NCI-H460 (cell line): ENCODE results near the gene TFF1. TPM values are rescaled to one million over a fixed set of nuclear protein-coding genes. Genes with fewer than 3 reads are reported as not detected.

Source experiments
- DNase-seq: peaks from one replicate; pipeline ENCODE4 v3.0.0-alpha.2; 2016; ENCODE audit warnings: low read depth; ENCODE audit errors: extremely low read depth
- total RNA-seq: library from RNA; depleted of rRNA; stranded (reverse); fragments of >200 nt; shearing (Covaris generic); gene quantifications from 2 replicates; pipeline ENCODE4 v1.2.3, GENCODE V29; 2014

TFF1 gene
- total RNA-seq, 1 experiment from 2014 or later, result not detected

- DNase-seq, result no peak
Observed at GRCh38 chr21:42365770-42366169, 565 bp downstream of the TFF1 start.

DNA sequence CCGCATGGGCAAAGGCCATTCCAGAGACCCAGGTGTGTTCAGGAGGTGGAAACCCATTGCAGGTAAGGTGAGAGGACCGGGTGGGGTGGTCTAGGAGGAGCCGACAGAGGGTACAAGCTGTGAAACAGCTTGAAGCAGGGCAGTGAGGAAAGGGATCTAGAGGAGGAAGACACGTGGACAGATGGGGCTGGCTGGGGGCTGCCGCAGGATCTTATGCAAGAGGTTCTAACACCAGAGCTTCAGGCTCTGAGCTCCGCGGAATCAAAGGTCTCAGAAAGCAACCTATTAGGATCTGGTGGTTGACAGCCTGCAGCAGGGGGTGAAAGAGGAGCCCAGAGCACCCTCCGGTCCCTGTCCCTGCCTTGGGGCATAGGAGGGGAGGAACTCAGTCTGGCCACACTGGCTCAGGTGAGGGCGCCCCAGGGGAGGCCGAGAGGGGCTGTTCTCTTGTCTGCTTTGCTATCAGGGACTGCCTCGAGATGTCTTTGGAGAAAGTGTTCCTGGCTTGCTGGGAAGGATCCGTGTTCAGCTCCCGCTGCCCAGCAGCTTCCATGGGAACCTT lies 1.9 kb downstream of the TFF1 start:
- DNase-seq, result no peak

DNA sequence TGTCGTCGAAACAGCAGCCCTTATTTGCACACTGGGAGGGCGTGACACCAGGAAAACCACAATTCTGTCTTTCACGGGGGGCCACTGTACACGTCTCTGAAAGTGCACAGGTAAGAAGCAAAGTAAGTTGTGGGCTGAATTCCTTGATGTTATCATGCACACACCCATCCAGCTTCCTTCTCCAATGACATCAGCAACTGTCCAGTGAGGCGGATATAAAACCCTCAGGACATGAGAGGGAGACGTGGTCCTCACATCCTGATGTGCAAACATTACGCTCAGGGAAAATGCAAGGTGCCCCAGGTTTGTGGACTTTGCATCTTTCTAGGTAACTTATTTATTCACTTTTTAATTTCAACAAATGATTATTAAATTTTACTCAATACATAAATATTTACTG lies 3.0 kb downstream of the TFF1 start:
- no peak for DNase-seq

- no peak for DNase-seq
Observed at GRCh38 chr21:42362700-42363099, 3.6 kb downstream of the TFF1 start.

- no peak for DNase-seq
Observed at GRCh38 chr21:42362198-42362597, 4.1 kb downstream of the TFF1 start.

DNA sequence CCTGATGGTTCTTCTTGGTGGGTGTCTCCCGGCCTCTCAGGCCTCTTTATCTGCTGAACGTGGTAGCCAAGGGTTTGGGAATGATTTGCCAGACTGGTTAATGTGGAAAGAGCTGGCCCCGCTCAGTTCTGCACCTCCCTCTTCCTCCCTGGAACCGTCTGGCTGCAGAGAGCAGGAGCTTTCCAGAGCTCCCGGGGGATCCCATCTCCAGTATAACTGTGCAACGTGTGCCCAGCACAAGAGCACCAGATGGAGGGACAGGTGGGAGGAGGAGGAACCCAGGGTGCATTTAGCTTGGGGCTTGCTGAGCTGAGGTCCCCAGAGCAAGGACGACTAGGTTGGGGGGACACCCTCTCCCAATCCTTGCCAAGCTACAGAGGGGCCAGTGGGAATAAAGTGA lies 5.0 kb downstream of the TFF1 start:
- DNase-seq, result no peak

- no peak for DNase-seq
Observed at GRCh38 chr21:42360317-42360716, 6.0 kb downstream of the TFF1 start.

DNA sequence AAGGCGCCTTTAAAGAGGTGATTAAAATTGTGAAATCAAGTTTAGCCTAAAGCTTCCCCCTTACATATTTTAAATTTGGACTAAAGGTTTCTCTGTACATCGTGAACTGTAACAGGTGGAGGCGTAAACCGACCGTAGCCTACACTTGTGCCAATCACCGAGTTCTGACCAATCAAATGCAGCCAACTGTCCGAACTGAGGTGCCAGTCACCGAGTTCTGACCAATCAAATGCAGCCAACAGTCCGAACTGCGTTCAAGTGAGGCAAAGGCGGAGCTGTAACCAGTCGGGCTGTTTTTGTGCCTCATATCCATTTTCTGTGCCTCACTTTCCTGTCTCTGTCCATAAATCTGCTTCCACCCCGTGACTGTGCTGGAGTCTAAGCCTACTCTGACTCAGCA lies 7.4 kb downstream of the TFF1 start:
- DNase-seq, result no peak

DNA sequence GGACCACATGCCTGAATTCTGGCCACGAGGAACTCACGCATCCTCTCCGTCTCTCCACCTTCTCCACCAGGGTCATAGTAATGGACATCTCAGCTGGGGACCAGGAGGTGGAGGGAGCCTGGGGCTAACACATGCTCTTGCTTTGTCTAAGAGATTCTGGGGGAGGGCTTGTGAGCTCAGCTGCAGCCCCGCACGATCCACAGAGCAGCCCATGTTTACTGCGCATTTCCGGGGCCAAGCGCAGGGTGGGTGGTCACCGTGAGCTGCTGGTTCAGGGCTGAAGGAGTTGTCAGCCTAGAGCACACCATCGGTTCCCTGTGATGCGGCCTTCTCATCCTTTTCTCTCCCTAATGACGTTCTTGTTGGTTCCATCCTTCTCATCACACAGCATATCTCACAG lies 8.1 kb downstream of the TFF1 start:
- DNase-seq, result no peak

DNA sequence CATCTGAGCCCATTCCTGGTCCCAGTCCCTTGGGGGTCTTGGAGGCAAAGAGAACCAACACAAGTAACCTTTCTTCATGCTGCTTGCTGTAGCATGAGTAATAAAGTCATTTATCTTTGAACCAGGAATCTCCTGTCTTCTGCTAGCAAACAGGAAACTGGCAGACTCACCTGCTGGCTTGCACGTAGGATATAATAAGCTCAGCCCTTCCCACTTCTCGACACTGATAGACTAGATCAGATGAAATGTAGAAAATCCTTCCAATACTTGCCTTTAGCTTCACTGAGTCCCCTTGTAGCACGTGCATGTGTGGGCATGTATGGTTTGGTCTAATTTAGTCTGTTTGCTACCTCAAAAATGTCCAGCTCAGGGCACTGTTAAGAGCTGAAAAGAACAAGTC lies 9.0 kb downstream of the TFF1 start:
- no peak for DNase-seq

GRCh38 chr21:42356650-42357049 lies 9.7 kb downstream of the TFF1 start:
- no peak for DNase-seq

DNA sequence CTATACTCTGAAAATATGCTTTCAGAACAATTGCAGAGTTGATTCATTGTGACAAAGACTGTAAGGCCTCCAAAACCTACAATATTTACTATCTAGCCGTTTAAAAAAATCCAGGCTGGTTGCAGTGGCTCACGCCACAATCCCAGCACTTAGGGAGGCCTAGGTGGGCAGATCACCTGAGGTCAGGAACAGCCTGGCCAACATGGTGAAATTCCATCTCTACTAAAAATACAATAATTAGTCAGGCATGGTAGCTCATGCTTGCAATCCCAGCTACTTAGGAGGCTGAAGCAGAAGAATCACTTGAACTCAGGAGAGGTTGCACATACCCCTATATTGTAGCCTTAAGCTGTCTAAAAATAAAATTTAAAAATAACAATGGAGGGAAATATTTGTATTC lies 10.3 kb downstream of the TFF1 start:
- DNase-seq, result no peak

GRCh38 chr21:42353623-42354022 lies 12.7 kb downstream of the TFF1 start:
- no peak for DNase-seq

GRCh38 chr21:42352441-42353095 lies 13.8 kb downstream of the TFF1 start:
- DNase-seq, result no peak

GRCh38 chr21:42351626-42352440 lies 14.5 kb downstream of the TFF1 start:
- DNase-seq, result no peak

GRCh38 chr21:42350927-42351426 lies 15.4 kb downstream of the TFF1 start, which contains the start of gene TFF2:
TFF2 (minus strand) TSS chr21:42350994; CDS start chr21:42350957, 37 bp downstream.
- DNase-seq, result no peak

DNA sequence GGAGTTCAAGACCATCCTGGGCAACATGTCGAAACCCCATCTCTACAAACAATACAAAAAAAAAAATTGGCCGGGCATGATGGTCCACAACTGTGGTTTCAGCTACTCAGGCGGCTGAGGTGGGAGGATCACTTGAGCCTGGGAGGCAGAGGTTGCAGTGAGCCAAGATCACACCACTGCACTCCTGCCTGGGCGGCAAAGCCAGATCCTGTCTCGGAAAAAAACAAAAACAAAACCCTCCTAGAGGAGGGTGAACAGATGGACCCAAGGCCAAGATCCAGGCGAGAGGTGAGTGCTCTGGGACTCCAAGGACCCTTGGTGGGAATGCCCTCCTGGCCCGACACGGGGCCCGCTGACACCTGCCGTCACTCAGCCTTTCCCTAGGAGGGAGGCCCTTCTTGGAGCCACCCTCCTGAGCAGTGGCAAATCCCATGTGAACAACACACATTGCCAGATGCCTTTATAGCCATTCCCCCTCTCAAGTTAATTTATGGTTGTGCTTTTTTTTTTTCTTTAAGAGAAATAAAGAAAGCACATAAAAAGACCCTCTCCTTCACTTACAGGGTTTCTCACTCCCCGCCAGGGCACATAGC lies 15.9 kb downstream of the TFF1 start:
- DNase-seq, result no peak

DNA sequence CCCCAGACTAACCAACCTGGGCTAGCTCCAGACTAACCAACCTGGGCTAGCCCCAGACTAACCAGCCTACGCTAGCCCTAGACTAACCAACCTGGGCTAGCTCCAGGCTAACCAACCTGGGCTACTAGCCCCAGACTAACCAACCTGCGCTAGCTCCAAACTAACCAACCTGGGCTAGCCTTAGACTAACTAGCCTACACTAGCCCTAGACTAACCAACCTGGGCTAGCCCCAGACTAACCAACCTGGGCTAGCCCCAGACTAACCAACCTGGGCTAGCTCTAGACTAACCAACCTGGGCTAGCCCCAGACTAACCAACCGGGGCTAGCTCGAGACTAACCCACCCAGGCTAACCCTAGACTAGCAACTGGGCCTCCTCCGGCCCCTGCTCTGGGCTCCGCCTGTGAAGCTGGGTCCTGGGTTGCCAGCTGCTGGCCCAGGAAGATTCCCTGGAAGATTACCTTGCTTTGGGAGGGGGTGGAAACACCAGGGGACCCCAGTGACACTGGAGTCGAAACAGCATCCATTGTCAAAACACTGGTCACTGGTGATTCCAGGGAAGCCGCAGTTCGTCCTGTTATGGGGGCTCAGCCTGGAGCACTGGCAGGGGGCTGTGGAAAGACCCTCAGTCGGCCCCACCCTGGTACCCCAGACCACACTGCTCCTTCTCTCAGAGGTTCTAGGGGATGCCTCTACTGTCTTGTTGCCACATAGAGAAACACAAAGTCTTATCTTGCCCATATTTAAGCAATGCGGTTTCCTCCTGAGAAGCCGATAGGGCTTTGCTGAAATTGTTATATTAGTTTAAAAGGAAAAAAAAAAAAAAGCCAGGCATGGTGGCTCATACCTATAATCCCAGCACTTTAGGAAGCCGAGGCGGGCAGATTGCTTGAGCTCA lies 16.7 kb downstream of the TFF1 start:
- DNase-seq, result no peak

- DNase-seq, result no peak
Observed at GRCh38 chr21:42348762-42349161, 17.6 kb downstream of the TFF1 start.

- DNase-seq, result no peak
Observed at GRCh38 chr21:42347601-42348327, 18.6 kb downstream of the TFF1 start.
